H1 (cell line): ENCODE data around the gene SIGLECL1. TPM values are rescaled to one million over a fixed set of nuclear protein-coding genes. Genes with fewer than 3 reads are reported as not detected.

Experiments used
- CBX8 ChIP-seq: fragments of 300-800, 300-1000 bp; sonication (generic); IDR thresholded peaks from 2 replicates; pipeline ENCODE4 v1.7.1; 2016; ENCODE audit warnings: low read depth, low read length, borderline replicate concordance
- PHF8 ChIP-seq: fragments of 200-600 bp; sonication (generic); conservative IDR thresholded peaks from 2 replicates; pipeline ENCODE4 v1.7.1; 2012; ENCODE audit warnings: low read depth, mild to moderate bottlenecking, inconsistent platforms, low read length, moderate library complexity
- SIRT6 ChIP-seq: IDR thresholded peaks from one replicate; pipeline ENCODE4 v1.7.1; 2012; ENCODE audit warnings: low read length, inconsistent platforms
- polyA plus RNA-seq, 7 experiments: library from polyadenylated mRNA; depleted of rRNA in 3 of 7; stranded (reverse) in 5 of 7; unstranded in 2 of 7; fragments of >200 nt in 5 of 7; fragments of 200-250 nt in 2 of 7; gene quantifications; 1 replicate in 5 of 7; 2 replicates in 1 of 7; 4 replicates in 1 of 7; pipeline versions ENCODE4 v1.2.1 to v1.2.3, GENCODE V29; 2011 to 2013; ENCODE audit warnings: missing spikeins in 2 of 7, mixed read lengths in 2 of 7
- total RNA-seq: library from RNA; stranded (reverse); fragmentation: NEBNext Ultra II Directional; extraction: Animal tissue kit (Norgen Biotek cat#: 25700); gene quantifications from 2 replicates; pipeline ENCODE4 v1.2.1, GENCODE V29; 2021
- TF ChIP-seq, protein P1 (sequence below): fragments of 300-600 bp; sonication (generic); IDR thresholded peaks from 2 replicates; pipeline ENCODE4 v1.7.1; 2012; ENCODE audit warnings: low read length, moderate library complexity, mild to moderate bottlenecking, inconsistent platforms; ENCODE audit not compliant: insufficient replicate concordance

Gene SIGLECL1
- total and polyA plus RNA-seq, 2 of the 8 experiments (the other 6 are each of a cell fraction or from before 2014, with no cell fraction given), result not detected

GRCh38 chr19:51224163-51224641 is 26.7 kb upstream of the SIGLECL1 start (continued):
- TF ChIP-seq, protein P1, sequence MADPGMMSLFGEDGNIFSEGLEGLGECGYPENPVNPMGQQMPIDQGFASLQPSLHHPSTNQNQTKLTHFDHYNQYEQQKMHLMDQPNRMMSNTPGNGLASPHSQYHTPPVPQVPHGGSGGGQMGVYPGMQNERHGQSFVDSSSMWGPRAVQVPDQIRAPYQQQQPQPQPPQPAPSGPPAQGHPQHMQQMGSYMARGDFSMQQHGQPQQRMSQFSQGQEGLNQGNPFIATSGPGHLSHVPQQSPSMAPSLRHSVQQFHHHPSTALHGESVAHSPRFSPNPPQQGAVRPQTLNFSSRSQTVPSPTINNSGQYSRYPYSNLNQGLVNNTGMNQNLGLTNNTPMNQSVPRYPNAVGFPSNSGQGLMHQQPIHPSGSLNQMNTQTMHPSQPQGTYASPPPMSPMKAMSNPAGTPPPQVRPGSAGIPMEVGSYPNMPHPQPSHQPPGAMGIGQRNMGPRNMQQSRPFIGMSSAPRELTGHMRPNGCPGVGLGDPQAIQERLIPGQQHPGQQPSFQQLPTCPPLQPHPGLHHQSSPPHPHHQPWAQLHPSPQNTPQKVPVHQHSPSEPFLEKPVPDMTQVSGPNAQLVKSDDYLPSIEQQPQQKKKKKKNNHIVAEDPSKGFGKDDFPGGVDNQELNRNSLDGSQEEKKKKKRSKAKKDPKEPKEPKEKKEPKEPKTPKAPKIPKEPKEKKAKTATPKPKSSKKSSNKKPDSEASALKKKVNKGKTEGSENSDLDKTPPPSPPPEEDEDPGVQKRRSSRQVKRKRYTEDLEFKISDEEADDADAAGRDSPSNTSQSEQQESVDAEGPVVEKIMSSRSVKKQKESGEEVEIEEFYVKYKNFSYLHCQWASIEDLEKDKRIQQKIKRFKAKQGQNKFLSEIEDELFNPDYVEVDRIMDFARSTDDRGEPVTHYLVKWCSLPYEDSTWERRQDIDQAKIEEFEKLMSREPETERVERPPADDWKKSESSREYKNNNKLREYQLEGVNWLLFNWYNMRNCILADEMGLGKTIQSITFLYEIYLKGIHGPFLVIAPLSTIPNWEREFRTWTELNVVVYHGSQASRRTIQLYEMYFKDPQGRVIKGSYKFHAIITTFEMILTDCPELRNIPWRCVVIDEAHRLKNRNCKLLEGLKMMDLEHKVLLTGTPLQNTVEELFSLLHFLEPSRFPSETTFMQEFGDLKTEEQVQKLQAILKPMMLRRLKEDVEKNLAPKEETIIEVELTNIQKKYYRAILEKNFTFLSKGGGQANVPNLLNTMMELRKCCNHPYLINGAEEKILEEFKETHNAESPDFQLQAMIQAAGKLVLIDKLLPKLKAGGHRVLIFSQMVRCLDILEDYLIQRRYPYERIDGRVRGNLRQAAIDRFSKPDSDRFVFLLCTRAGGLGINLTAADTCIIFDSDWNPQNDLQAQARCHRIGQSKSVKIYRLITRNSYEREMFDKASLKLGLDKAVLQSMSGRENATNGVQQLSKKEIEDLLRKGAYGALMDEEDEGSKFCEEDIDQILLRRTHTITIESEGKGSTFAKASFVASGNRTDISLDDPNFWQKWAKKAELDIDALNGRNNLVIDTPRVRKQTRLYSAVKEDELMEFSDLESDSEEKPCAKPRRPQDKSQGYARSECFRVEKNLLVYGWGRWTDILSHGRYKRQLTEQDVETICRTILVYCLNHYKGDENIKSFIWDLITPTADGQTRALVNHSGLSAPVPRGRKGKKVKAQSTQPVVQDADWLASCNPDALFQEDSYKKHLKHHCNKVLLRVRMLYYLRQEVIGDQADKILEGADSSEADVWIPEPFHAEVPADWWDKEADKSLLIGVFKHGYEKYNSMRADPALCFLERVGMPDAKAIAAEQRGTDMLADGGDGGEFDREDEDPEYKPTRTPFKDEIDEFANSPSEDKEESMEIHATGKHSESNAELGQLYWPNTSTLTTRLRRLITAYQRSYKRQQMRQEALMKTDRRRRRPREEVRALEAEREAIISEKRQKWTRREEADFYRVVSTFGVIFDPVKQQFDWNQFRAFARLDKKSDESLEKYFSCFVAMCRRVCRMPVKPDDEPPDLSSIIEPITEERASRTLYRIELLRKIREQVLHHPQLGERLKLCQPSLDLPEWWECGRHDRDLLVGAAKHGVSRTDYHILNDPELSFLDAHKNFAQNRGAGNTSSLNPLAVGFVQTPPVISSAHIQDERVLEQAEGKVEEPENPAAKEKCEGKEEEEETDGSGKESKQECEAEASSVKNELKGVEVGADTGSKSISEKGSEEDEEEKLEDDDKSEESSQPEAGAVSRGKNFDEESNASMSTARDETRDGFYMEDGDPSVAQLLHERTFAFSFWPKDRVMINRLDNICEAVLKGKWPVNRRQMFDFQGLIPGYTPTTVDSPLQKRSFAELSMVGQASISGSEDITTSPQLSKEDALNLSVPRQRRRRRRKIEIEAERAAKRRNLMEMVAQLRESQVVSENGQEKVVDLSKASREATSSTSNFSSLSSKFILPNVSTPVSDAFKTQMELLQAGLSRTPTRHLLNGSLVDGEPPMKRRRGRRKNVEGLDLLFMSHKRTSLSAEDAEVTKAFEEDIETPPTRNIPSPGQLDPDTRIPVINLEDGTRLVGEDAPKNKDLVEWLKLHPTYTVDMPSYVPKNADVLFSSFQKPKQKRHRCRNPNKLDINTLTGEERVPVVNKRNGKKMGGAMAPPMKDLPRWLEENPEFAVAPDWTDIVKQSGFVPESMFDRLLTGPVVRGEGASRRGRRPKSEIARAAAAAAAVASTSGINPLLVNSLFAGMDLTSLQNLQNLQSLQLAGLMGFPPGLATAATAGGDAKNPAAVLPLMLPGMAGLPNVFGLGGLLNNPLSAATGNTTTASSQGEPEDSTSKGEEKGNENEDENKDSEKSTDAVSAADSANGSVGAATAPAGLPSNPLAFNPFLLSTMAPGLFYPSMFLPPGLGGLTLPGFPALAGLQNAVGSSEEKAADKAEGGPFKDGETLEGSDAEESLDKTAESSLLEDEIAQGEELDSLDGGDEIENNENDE, result no peak
- TF ChIP-seq SIRT6 (no peak), CBX8 (no peak), PHF8 (no peak)
- TF ChIP-seq, all 59 proteins: peak for 0
